Measurements from ENCODE around the gene CDC42BPA.

The CDC42BPA gene

GRCh38 chr1:227166559-227166958 is 151.7 kb downstream of the CDC42BPA start:
- no peak overlapping the region for H3K27ac ChIP-seq
- TF ChIP-seq CTCF (conservative IDR thresholded peaks at IDR 0.05) = no peak

GRCh38 chr1:227161470-227161869 is 156.8 kb downstream of the CDC42BPA start:
- no peak for TF ChIP-seq CTCF (conservative IDR thresholded peaks at IDR 0.05)
- H3K27ac ChIP-seq = no peak overlapping the region

- no peak overlapping the region for H3K27ac ChIP-seq
- no peak for TF ChIP-seq CTCF (conservative IDR thresholded peaks at IDR 0.05)
Observed at GRCh38 chr1:227156520-227156919, 161.8 kb downstream of the CDC42BPA start.

- TF ChIP-seq CTCF (conservative IDR thresholded peaks at IDR 0.05) = no peak
- peak overlapping the region; percentile 40 for H3K27ac ChIP-seq
Observed at GRCh38 chr1:227155688-227156087, 162.6 kb downstream of the CDC42BPA start.

- no peak for TF ChIP-seq CTCF (conservative IDR thresholded peaks at IDR 0.05)
Observed at GRCh38 chr1:227155004-227155403, 163.3 kb downstream of the CDC42BPA start.

GRCh38 chr1:227152525-227152924 is 165.8 kb downstream of the CDC42BPA start:
- no peak overlapping the region for H3K27ac ChIP-seq
- TF ChIP-seq CTCF (conservative IDR thresholded peaks at IDR 0.05) = no peak

More at GRCh38 chr1:227155004-227155403, 163.3 kb downstream of the CDC42BPA start:
- H3K27ac ChIP-seq = peak overlapping the region; percentile 40; the same call in 1 of the 2 replicates

- no peak for TF ChIP-seq CTCF (conservative IDR thresholded peaks at IDR 0.05)
- no peak overlapping the region for H3K27ac ChIP-seq
Observed at GRCh38 chr1:227140376-227140775, 177.9 kb downstream of the CDC42BPA start.

Measured in VCaP (cell line).